Pons (tissue), 1 donor: Measurements from ENCODE around the gene MAGI1.
"Not testable (repeated sequence)": the region's sequence is repeated elsewhere in the genome, so short reads cannot be mapped to it uniquely, and the experiment has no call there.

Experiments
- DNase-seq: peaks from one replicate; pipeline ENCODE4 v3.0.0-alpha.2; 2016; ENCODE audit warnings: low spot score

MAGI1 gene

DNA sequence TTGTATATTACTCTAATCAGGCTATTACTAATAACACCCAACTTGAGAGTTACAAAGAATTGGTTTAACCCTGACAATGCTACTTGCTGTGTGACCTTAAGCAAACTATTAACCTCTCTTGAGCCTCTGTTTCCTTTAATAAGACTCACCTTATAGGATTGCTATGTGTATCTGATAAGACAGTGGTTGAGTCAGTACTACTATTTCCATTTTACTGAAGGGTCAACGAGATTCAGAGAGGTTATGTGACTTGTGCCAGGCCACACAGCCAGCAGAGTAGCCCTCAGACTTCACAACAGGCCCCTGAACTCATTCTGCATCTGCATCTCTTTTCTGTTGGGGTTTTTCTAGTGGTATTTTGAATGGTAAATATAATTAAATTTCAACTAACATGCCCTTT, 420.1 kb downstream of the MAGI1 start:
- no peak for DNase-seq

DNA sequence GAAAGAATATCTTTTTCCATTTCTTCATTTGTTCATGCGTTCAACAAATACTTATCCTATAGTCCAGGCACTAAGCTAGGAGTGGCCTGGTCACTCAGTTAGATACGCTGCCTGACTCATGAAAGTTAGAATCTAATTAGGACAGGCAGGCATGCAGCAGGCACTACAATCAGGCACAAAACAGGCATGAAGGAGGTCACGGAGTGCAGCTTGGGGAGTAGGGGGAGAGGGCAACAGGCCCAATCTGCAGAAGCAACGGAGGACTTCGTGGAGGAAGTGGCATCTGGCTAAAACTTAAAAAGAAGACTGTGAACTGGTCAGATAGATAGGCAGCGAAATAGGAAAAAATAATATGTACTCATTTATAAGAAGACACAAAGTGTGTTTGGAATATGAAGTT, 420.9 kb downstream of the MAGI1 start:
- DNase-seq: no peak

GRCh38 chr3:65617209-65617608, 421.5 kb downstream of the MAGI1 start:
- no peak for DNase-seq

- no peak for DNase-seq
Measured at GRCh38 chr3:65616563-65616962, 422.2 kb downstream of the MAGI1 start.

DNA sequence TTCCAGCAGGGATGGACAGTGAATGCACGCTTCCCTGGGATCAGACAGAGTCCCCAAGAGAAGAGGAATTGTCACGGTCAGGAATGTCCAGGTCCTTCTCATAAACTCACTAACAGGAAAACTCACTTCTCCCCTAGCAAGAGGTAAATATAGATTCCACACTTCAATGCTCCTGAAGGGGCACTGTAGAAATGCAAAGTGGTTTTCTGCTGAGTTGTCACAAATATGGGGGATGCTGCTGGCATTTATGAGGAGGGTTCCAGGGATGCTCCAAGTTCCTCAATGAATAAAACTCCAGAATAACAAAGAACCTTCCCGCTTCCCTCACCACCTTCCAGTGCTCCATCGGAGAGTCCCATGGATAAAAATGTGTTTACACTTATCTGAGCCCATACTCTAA, 423.4 kb downstream of the MAGI1 start:
- DNase-seq: no peak

DNA sequence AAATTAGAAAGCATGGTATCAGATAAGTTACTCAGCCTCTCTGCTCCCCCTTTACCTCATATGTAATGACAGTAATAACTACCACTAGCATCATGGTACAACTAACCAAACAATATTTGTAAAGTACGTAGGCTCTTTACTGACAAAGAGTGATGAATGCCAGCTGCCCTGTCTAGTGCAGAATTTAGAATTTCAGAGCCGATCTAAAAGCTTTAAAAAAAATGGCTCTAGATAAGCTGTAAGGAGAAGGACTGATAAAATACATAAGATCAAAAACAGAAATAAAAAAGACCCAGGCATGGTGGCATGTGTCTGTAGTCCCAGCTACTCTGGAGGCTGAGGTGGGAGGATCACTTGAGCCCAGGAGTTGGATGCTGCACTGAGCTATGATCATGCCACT, 424.1 kb downstream of the MAGI1 start:
- no peak for DNase-seq

DNA sequence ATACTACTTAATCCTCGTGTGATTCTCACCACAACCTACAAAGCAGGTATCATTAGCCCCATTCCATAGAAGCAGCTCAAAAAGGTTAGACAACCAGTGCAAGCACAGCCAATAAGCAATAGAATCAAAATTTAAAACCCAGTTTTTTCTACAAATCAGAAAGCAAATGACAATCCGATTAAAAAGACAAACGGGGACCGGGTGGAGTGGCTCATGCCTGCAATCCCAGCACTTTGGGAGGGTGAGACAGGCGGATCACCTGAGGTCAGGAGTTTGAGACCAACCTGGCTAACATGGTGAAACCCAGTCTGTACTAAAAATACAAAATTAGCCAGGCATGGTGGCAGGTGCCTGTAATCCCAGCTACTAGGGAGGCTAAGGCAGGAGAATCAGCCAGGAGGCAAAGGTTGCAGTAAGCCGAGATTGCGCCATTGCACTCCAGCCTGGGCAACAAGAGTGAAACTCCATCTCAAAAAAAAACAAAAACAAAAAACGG, 430.7 kb downstream of the MAGI1 start:
- not testable (repeated sequence) for DNase-seq

DNA sequence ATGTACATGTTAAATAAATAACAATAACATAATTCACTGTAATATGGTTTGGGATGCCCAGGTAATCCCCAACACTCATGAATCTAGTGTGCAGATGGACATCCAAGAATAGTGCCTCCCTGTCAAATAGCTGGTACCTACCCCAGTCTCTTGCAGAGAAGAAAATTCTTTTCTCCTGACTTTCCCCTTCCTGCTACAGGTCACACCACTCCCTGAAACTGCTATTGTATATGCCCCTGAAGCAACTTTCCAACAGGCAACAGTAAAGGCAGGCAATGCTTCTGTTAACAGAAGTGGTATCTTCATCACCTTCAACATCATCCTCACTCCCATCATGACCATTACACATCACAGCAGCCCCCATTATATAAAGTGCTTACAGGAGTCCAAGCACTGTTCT, 431.6 kb downstream of the MAGI1 start:
- DNase-seq: no peak

GRCh38 chr3:65605876-65606432, 432.8 kb downstream of the MAGI1 start:
- no peak for DNase-seq

DNA sequence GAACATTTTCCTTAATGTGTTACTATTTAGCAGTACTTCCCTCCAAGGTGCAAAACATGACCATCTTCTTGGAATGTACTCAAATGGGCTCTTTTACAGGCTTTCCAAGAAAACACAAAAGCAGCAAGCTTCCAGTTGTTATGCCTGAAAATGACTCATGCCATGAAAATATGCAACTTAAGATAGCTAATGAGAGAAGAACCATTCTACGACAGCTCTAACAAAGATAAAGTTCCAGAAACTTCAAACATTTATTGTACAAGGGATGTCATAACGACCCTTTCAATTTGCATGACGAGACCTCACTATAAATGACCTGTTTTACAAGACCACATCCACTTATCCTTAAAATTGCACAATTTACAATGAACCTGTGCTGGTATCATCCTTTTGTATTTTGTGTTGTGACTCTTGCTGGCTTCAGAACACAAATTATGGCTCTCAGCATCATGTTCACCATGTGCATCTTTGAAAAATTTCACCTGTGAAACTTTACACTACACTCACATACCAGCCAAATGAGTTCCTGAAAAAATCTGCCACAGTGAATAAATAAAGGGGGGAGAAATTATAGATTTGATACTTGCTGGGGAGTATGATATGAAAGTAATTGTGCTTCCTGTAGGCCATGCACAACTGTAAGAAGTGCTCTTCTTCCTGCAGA, 433.7 kb downstream of the MAGI1 start:
- no peak for DNase-seq

DNA sequence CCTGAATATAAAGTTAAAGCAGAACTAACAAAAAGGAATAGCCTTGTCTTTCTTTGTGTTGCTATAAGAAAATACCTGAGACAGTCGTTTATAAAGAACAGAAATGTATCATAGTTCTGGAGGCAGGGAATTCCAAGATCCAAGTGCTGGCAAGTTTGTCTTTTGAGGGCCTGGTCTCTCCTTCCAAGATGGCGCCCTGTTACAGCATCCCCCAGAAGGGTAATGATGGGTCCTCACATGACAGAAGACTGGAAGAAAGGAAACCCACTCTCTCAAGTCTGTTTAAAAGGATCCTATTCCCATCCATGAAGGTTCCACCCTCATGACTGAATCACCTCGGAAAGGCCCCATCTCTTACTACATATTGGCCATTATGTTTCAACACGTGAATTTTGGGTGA, 435.1 kb downstream of the MAGI1 start:
- DNase-seq: no peak

GRCh38 chr3:65600888-65601287, 437.8 kb downstream of the MAGI1 start:
- DNase-seq: no peak

- DNase-seq: peak; percentile 47
Measured at GRCh38 chr3:65597952-65598413, 440.7 kb downstream of the MAGI1 start.

GRCh38 chr3:65597226-65597951, 441.3 kb downstream of the MAGI1 start:
- peak; percentile 87 for DNase-seq

DNA sequence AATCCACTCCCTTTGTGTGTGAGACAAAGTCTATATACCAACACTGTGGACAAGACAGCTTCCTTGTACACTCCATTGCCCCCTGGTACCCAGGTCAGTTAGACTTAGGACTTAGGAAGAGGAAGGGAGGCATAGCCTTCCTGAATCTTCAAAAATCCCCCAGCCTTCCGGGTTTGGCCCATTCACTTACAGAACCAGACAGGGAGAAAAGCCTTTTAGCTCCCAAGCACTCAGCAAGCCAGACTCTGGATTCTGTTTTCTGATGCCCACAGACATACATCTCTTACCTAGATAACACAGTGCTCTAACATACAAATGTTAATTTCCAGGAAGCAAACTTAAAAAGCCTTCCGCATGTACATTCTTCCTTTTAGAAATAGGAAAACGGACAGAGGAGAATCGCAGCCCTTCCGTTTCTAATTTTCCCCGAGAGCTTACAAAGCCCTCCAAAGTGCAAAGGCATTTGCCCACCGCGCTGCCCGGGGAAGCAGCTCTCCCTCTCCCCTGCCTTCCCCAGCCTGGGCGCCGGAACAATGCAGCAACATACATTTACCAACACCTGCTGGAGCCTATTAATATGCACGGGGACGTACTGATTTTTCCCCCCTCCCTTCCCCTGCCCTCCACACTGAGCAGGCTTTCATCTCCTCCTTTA, 442.0 kb downstream of the MAGI1 start:
- peak; percentile 77 for DNase-seq

DNA sequence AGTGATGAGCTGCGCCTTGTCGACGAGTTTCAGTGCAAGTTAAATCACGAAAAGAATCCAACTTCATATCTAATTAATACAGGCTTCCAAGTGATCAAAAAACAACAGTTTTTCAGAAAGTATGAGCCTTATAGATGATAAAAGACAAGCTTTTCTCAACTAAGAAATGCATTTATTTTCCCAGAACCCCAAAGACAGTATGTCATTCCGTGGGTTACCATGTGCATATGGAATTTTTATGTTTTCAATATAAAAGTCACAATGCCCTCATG, 442.8 kb downstream of the MAGI1 start:
- DNase-seq: no peak

DNA sequence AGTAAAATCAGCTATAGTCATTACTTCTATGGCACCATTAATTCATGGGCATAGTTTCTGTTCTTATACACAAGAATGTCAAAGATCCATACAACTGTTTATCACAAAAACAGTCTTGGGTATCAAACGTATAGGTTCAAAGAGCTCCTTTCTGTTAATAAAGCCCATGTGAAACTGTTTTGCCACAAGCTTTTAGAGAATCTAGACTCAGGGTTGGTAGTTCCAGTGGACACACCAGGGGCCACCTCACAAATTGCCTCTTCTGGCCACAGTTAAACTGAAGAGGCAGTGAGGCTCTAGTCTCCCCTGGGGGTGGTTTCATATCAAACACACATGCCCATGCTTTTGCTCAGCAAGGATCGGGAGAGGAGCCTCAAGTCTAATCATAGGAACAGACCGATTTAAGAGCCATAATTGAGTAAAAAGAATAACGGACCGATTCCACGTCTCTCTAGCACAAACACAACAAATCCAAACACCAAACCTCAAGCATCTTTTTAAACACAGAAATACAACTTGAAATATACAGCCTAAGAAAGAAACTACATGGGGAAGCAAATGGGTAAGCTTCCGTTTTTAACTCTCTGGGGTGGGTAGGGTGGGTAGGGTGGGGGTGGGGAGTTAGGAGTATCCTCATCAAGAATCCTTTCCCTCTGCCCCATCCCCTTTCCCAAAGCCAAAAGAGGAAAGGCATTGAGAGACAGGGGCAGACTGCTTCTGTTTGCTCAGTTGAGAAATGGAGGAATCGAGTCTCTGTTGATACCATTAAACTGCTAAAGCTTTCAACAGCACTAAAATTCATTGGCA, 443.3 kb downstream of the MAGI1 start:
- DNase-seq: peak; percentile 54

DNA sequence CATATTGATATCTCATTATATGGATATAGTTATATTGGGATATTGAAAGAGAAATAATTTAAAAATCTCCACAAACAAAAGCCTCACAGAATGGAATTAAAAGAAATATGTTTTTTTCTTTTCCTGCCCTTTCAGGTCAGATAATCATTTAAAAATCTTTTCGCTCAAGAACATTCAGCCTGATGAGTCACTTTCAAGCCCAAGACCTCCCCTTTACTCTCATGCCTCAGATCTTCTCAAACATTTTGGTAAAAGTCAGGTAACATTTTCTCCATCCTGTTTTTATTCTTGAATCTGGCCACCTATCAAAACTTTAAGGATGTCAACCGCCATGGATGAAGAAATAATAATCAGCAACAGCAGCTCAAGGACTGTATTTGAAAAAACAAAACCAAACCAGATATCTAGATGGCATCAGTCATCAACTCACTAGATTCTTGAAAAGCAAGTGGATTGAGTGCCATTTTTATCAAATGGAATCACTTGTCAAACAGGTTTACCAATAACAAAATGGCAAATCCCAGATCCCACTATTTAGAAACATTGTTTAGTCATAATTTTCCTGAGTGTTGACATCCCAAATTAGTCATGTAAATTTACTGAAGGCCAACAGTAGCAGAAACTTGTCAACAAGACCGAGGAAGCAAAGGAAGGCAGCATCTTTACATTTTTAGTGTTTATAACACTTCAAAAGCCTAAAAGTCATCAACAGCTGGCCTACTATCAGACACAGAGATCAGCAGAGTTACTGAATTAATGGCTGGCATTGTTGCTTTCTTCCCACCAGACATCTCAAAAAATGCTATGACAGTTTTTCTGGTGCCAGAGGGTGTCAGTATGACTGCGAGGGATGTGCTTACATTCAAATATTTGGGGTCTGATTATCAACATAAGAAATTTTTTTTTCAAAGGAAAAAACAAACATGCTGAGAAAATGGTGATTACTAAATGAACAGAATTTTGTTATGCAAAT, 444.7 kb downstream of the MAGI1 start:
- peak; percentile 68 for DNase-seq

DNA sequence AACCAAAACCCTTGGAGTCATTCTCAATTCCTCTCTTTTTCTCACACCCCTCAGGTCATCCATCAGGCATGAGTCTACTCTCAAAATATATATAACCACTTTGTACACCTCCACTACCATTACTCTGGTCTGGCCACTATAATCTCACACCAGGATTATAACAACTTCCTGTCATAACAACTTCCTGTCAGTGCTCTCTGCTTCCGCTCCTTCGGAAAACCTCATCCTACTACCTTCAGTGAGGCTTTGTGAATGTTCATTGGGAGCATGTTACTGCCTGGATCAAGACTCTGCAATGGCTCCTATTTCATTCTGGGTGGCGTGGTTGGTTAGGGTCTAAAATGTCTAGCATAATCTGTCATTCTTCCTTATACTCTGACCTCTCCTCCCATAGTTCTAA, 447.4 kb downstream of the MAGI1 start:
- no peak for DNase-seq

DNA sequence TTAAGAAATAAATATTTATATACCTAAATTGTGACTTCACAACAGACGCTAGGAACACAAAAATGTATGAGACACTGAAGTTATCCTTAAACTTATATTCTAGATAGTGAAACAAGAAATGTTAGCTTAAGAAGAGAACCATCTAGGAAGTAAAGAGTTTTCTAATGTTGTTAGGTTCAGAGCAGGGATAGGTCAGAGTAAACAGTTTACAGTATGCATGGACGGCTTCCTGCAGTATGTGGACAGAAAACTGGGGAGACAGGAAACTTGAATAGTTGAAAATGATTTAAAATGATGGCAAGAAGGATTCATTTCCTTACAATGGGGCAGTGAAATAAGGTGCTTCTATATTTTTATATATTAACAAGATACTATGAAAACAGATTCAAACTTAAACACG, 449.8 kb downstream of the MAGI1 start:
- no peak for DNase-seq
